GM12891 (cell line): Measurements from ENCODE around the gene HS6ST3.

Experiments used
- PAX5 ChIP-seq: IDR thresholded peaks from 2 replicates; pipeline ENCODE4 v1.6.1; 2011; ENCODE audit warnings: low read length, moderate library complexity, mild to moderate bottlenecking; ENCODE audit not compliant: insufficient read depth, severe bottlenecking
- POLR2AphosphoS5 ChIP-seq: IDR thresholded peaks from 2 replicates; pipeline ENCODE4 v1.6.1; 2011; ENCODE audit warnings: low read depth, low read length, control low read depth
- TAF1 ChIP-seq: IDR thresholded peaks from 2 replicates; pipeline ENCODE4 v1.6.1; 2011; ENCODE audit warnings: low read depth, low read length, control low read depth

GRCh38 chr13:96762876-96763275 lies 673.0 kb downstream of the HS6ST3 start:
- no peak for TF ChIP-seq POLR2AphosphoS5
- no peak for TF ChIP-seq TAF1
- no peak for TF ChIP-seq PAX5
